Naive B cell (primary cell): ENCODE results near the gene MAP4. TPM values are rescaled to one million over a fixed set of nuclear protein-coding genes. Genes with fewer than 3 reads are reported as not detected.
"Not testable (repeated sequence)": the region's sequence is repeated elsewhere in the genome, so short reads cannot be mapped to it uniquely, and the experiment has no call there.

Source experiments
- ATAC-seq, 2 donors: fragments of 150-1000 bp; cut with Tn5 transposase; 2 replicates each; pipeline ENCODE4 v1.10.0; 2021; ENCODE audit warnings: low read depth in 2 of 2, mild to moderate bottlenecking in 2 of 2, moderate library complexity in 2 of 2
- DNase-seq: peaks from one replicate; pipeline ENCODE4 v3.0.0; 2022
- H3K27ac Mint-ChIP-seq, 6 donors: one replicate each; pipeline ENCODE4 v1.8.0; 2020 to 2022; ENCODE audit warnings: mild to moderate bottlenecking in 6 of 6, mixed read lengths in 6 of 6, moderate library complexity in 5 of 6, inconsistent platforms in 2 of 6
- H3K27me3 Mint-ChIP-seq, 3 donors: one replicate each; pipeline ENCODE4 v1.8.0; 2021 to 2022; ENCODE audit warnings: mixed read lengths in 3 of 3, mild to moderate bottlenecking in 1 of 3
- H3K36me3 Mint-ChIP-seq, 2 donors: one replicate each; pipeline ENCODE4 v1.8.0; 2020 to 2022; ENCODE audit warnings: mixed read lengths in 2 of 2, inconsistent platforms in 1 of 2, mild to moderate bottlenecking in 1 of 2
- H3K4me1 Mint-ChIP-seq, 3 donors: one replicate each; pipeline ENCODE4 v1.8.0; 2020 to 2022; ENCODE audit warnings: mixed read lengths in 3 of 3, inconsistent platforms in 1 of 3, mild to moderate bottlenecking in 1 of 3, moderate library complexity in 1 of 3
- H3K4me3 Mint-ChIP-seq, 8 donors: one replicate each; pipeline ENCODE4 v1.8.0; 2020 to 2022; ENCODE audit warnings: mild to moderate bottlenecking in 8 of 8, mixed read lengths in 8 of 8, moderate library complexity in 8 of 8, inconsistent platforms in 2 of 8
- H3K9me3 Mint-ChIP-seq, 7 donors: one replicate each; pipeline ENCODE4 v1.8.0; 2020 to 2022; ENCODE audit warnings: mixed read lengths in 7 of 7, mild to moderate bottlenecking in 5 of 7, inconsistent platforms in 2 of 7, moderate library complexity in 1 of 7
- polyA plus RNA-seq, 6 donors: library from polyadenylated mRNA; unstranded; fragments of 300-500 nt; fragmentation: Illumina TruSeq; gene quantifications; one replicate each; pipeline ENCODE4 v1.2.3, GENCODE V29; 2021; ENCODE audit warnings: low read depth in 6 of 6

MAP4 gene
- polyA plus RNA-seq, 6 donors from 2014 or later: 2.5 to 43.6 (median 28.7) TPM

DNA sequence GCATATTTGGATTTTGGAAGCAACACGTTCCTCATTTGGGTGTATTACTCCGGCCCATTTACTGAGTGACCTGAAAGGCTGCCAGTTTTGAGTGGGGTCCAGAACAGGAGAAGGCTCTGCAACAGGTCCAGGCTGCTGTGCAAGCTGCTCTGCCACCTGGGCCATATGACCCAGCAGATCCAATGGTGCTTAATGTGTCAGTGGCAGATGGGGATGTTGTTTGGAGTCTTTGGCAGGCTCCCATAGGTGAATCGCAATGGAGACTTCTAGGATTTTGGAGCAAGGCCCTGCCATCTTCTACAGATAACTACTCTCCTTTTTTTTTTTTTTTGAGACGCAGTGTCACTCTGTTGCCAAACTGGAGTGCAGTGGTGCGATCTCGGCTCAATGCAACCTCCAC, 8.9 kb downstream of the MAP4 start:
- not testable (repeated sequence) for H3K27ac Mint-ChIP-seq, H3K36me3 Mint-ChIP-seq, DNase-seq, H3K27me3 Mint-ChIP-seq, ATAC-seq, H3K4me3 Mint-ChIP-seq, H3K9me3 Mint-ChIP-seq
- peaks cover 0 to 12% (median 8%) of the 10 kb centered on the region in 3 donors for H3K4me1 Mint-ChIP-seq

DNA sequence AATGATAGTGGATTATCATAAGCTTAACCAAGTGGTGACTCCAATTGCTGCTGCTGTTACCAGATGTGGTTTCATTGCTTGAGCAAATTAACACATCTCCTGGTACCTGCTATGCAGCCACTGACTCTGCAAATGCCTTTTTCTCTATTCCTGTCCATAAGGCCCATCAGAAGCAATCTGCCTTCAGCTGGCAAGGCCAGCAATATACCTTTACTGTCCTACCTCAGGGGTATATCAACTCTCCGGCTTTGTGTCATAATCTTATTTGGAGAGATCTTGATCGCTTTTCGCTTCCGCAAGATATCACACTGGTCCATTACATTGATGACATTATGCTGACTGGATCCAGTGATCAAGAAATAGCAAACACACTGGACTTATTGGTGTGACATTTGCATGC, 9.4 kb downstream of the MAP4 start:
- not testable (repeated sequence) for ATAC-seq, H3K27me3 Mint-ChIP-seq, DNase-seq, H3K36me3 Mint-ChIP-seq, H3K4me1 Mint-ChIP-seq, H3K27ac Mint-ChIP-seq, H3K9me3 Mint-ChIP-seq, H3K4me3 Mint-ChIP-seq

DNA sequence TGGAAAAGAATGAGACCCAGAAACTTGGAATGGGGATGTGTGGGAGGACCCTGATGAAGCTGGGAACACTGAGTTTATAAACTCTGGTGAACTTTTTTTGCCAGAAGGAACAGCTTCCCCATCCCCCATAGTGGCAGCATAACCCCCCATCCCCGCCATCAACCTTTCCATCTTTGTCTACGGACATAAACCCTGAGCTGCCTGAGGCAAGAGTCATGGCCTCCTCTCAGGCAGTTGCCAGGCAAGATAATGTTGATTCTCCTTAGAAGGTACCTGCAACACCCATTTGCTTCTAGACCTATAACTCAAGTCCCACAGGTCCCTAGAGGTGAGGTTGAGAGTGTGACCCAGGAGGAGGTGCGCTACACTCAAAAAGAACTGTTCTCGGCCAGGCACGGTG, 11.5 kb downstream of the MAP4 start:
- Mint-ChIP-seq H3K27me3 (no peaks in the 10 kb centered on the region), H3K27ac (peak overlapping the region in 2 of 6 donors; percentile 15 to 47), H3K4me3 (no peak overlapping the region), H3K4me1 (peaks cover 0 to 10% (median 4%) of the 10 kb centered on the region in 3 donors), H3K9me3 (no peaks in the 10 kb centered on the region), H3K36me3 (no peaks in the 10 kb centered on the region)
- DNase-seq (no peak), ATAC-seq (no peak)

DNA sequence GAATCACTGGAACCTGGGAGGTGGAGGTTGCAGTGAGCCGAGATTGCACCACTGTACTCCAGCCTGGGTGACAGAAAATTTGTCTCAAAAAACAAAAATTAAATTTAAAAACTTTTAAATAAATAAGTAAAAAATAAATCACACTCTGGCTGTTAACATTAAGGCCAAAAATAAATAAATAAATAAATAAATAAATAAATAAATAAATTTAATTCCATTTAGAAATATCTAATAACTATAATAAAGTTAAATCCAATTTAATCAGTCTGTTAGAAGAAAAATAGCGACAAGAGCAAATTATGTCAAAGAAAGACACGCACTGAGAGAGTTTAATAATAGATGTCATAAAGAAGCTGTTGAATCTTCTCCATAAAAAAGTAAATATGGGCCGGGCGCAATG, 13.4 kb downstream of the MAP4 start:
- Mint-ChIP-seq H3K4me1 (peaks cover 2 to 6% (median 4%) of the 10 kb centered on the region in 3 donors), H3K27me3 (no peaks in the 10 kb centered on the region), H3K27ac (no peak overlapping the region), H3K36me3 (no peaks in the 10 kb centered on the region), H3K9me3 (no peaks in the 10 kb centered on the region), H3K4me3 (no peak overlapping the region)
- no peak for ATAC-seq
- no peak for DNase-seq

DNA sequence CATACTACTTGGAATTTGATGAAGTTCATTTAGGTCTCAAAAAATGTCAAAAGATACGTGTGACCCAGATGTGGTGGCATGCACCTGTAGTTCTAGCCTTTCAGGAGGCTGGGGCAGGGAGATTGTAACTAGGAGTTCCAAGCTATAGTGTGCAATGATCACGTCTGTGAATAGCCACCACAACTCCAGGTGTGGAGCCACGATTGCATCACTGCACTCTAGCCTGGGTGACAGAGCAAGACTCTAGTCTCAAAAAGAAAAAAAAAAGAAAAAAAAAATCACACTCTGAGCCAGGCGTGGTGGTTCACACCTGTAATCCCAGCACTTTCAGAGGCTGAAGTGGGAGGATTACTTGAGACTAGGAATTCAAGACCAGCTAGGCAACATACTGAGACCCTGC, 14.2 kb downstream of the MAP4 start:
- Mint-ChIP-seq H3K4me3 (no peak overlapping the region), H3K9me3 (no peaks in the 10 kb centered on the region), H3K36me3 (no peaks in the 10 kb centered on the region), H3K27me3 (no peaks in the 10 kb centered on the region), H3K4me1 (peaks cover 2 to 6% (median 3%) of the 10 kb centered on the region in 3 donors), H3K27ac (no peak overlapping the region)
- DNase-seq (no peak), ATAC-seq (no peak)

DNA sequence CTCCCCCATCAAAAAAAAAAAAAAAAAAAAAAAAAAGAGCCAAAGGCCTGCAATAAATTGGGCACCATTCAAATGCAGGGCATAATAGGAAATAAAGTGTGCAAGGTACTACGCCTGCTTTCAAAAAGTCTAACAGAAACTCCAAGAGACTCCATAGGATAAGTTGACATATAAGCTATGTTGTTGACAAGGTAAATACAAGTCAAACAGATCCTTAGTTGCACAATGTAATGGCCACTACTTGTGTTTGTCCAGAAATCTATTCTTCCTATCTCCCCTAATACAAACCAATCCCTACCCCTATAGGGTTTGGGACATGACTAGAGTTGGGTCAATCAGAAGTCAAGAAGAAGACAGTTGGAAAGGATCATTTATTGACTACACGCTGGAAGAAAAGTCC, 16.0 kb downstream of the MAP4 start:
- no peaks in the 10 kb centered on the region for H3K9me3 Mint-ChIP-seq
- peaks cover 2 to 6% (median 3%) of the 10 kb centered on the region in 3 donors for H3K4me1 Mint-ChIP-seq
- no peak overlapping the region for H3K4me3 Mint-ChIP-seq
- DNase-seq: no peak
- H3K36me3 Mint-ChIP-seq: peaks cover 0 to 8% of the 10 kb centered on the region in 2 donors
- H3K27ac Mint-ChIP-seq: no peak overlapping the region
- H3K27me3 Mint-ChIP-seq: no peaks in the 10 kb centered on the region
- ATAC-seq: no peak

DNA sequence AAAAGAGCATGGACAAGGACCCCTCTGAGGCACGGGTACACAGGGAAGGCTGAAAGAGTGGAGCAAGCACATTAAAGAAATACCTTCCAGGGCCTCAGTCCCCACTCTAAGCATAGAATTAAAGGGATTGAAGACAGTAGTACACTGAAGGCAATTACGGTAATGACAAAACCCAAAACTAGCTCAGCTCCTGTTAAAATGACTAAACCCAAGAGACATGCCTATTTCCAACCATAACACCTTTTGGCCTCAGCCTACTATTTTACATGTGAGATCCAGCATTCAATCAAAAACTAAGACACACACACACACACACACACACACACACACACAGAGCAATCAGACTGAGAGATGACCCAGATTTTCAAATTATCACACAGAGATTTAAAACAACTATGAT, 19.8 kb downstream of the MAP4 start:
- no peak for ATAC-seq
- DNase-seq: no peak
- H3K27me3 Mint-ChIP-seq: no peaks in the 10 kb centered on the region
- peaks cover 0 to 8% of the 10 kb centered on the region in 2 donors for H3K36me3 Mint-ChIP-seq
- no peaks in the 10 kb centered on the region for H3K9me3 Mint-ChIP-seq
- peaks cover 2 to 6% (median 3%) of the 10 kb centered on the region in 3 donors for H3K4me1 Mint-ChIP-seq
- peak overlapping the region in 3 of 6 donors; percentile 54 to 72 (median 66) for H3K27ac Mint-ChIP-seq
- no peak overlapping the region for H3K4me3 Mint-ChIP-seq

DNA sequence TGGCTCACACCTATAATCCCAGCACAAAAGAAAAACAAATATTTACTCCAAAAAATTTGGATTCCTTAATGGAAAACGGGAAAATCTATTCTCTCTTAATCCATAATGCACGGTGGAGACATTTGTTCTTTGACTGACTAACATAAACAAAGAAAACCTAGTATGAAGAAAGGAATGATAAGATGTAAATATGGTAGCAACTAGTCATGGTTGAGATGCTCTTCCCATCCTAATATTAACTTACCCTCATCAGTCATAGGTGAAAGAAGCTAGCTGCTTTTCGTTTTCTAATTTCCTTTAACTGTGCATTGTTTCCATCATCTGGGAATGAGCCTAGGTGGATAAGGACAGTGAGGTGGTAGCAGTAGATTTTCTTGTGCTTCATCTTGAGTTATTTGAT, 22.0 kb downstream of the MAP4 start:
- Mint-ChIP-seq H3K36me3 (peaks cover 0 to 8% of the 10 kb centered on the region in 2 donors), H3K4me3 (no peak overlapping the region), H3K4me1 (peaks cover 0 to 7% (median 5%) of the 10 kb centered on the region in 3 donors), H3K27ac (no peak overlapping the region), H3K27me3 (no peaks in the 10 kb centered on the region), H3K9me3 (no peaks in the 10 kb centered on the region)
- no peak for ATAC-seq
- no peak for DNase-seq

DNA sequence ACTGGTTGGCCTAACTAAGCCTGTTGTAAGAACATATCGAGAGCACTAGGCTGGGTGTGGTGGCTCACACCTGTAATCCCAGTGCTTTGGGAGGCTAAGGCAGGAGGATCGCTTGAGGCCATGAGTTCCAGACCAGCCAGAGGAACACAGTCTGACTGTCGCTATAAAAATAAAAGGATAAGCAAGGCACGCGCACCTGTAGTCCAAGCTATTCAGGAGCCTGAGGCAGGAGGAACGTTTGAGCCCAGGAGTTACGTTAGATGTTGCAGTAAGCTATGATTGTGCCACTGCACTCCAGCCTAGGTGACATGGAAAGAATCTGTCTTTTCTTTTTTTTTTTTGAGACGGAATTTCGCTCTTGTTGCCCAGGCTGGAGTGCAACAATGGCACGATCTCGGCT, 24.9 kb downstream of the MAP4 start:
- H3K27me3 Mint-ChIP-seq: no peaks in the 10 kb centered on the region
- H3K4me1 Mint-ChIP-seq: peaks cover 0 to 7% (median 3%) of the 10 kb centered on the region in 3 donors
- H3K4me3 Mint-ChIP-seq: no peak overlapping the region
- DNase-seq (no peak), ATAC-seq (no peak)
- H3K27ac Mint-ChIP-seq: no peak overlapping the region
- no peaks in the 10 kb centered on the region for H3K9me3 Mint-ChIP-seq
- peaks cover 0 to 8% of the 10 kb centered on the region in 2 donors for H3K36me3 Mint-ChIP-seq

DNA sequence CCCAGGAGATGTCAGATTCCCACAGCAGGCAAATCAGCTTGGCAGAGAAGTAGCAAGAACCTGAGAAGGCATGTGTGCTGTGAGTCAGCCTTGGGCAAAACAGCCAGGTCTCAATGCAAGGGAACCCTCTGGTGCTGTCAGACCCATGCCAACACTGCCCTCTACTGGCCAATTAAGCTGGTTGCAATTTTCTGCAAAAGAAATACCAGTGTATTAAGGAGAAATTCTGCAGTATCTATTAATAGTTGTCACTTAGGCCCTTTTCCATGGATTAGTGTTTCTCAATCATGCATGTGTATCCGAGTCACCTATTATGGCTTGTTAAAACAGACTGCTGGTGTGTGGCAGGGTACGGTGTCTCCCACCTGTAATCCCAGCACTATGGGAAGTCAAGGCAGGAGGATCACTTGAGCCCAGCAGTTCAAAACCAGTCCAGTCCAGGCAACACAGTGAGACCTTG, 26.2 kb downstream of the MAP4 start:
- peaks cover 9 to 13% (median 10%) of the 10 kb centered on the region in 3 donors for H3K4me1 Mint-ChIP-seq
- no peaks in the 10 kb centered on the region for H3K9me3 Mint-ChIP-seq
- peak; percentile 80 to 91 for ATAC-seq

DNA sequence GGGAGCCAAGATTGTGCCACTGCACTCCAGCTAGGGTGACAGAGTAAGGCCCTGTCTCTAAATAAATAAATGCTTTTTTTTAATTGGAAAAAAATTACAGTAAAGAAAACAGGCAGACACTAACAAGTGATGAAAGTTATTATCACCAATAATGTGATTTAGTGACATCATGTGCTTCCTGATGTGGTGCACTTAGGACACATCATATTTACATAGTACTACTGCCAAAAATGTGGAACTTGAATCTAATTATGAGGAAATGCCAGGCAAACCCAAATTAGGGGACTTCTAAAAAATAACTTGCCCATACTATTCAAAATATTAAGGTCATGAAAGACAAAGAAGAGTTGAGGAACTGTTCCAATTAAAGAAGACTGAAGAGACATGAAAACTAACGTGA, 30.8 kb downstream of the MAP4 start:
- Mint-ChIP-seq H3K27ac (peak overlapping the region in 1 of 6 donors; percentile 2), H3K36me3 (no peaks in the 10 kb centered on the region), H3K27me3 (no peaks in the 10 kb centered on the region), H3K9me3 (no peaks in the 10 kb centered on the region), H3K4me3 (no peak overlapping the region), H3K4me1 (peaks cover 9 to 13% (median 10%) of the 10 kb centered on the region in 3 donors)
- ATAC-seq (peak; percentile 45 to 56), DNase-seq (no peak)

More for the DNA sequence above, 26.2 kb downstream of the MAP4 start:
- peak; percentile 64 for DNase-seq
- Mint-ChIP-seq H3K36me3 (no peaks in the 10 kb centered on the region), H3K4me3 (no peak overlapping the region), H3K27ac (peak overlapping the region in 3 of 6 donors; percentile 54 to 69 (median 69)), H3K27me3 (no peaks in the 10 kb centered on the region)

DNA sequence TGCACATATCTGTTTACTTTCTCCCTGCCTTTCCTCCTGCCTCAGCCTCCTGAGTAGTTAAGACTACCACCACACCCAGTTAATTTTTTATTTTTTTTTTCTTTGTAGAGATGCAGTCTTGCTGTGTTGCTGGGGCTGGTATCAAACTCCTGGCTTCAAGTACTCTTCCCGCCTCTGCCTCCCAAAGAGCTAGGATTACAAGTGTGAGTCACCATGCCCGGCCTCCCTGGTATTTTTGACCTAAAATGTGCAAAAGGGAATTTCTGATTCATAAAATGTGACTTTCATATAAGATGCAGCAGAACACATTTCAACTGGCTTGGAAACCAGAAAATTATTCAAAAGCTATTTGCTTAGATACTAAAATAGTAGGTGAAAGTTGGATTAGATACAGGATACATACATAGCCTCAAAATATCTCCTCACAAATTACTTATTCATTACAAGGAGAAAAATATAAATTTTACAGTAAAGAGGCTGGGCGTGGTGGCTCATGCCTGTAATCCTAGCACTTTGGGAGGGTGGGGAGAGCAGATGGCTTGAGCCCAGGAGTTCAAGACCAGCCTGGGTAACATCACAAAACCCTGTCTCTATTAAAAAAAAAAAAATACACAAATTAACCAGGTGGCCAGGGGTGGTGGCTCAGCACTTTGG, 32.0 kb downstream of the MAP4 start:
- ATAC-seq (no peak), DNase-seq (no peak)
- Mint-ChIP-seq H3K36me3 (no peaks in the 10 kb centered on the region), H3K4me3 (no peak overlapping the region), H3K27ac (peak overlapping the region in 2 of 6 donors; percentile 18 to 47), H3K9me3 (no peaks in the 10 kb centered on the region), H3K4me1 (peaks cover 7 to 10% (median 9%) of the 10 kb centered on the region in 3 donors), H3K27me3 (no peaks in the 10 kb centered on the region)

DNA sequence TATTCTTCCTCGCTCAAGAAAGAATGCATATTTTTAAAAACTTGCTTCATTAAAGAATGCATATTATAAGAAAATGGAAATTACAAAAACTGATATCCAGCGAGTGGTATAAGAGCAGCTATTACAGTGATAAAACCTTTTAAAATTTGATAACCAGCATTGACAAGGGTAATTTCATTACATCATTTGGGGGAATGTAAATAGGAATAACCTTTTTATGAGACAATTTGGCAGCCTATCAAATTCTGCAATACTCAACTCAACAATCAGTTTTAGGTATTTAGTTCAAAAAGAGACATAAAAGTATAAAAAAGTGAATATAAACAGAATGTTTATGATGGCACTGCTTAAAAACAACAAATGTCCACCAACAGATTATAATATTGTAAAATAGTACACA, 35.4 kb downstream of the MAP4 start:
- ATAC-seq: no peak
- peaks cover 13 to 24% (median 23%) of the 10 kb centered on the region in 3 donors for H3K4me1 Mint-ChIP-seq

DNA sequence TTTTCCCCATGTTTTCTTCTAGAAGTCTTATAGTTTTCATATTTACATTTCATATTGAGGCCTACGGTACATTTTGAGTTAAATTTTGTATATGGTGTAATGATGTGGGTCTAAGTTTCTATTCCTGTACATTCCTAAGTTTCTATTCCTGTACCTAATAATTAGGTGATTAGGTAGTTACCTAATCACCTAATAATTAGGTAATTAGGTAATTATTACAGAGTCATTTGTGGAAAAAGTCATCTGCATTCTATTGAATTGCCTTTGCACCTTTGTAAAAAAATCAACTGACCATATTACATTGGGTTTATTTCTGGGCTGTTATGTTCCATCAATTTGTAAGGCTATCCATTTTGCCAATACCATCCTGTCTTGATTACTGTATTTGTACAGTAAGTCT, 37.1 kb downstream of the MAP4 start:
- Mint-ChIP-seq H3K4me1 (peaks cover 18 to 30% (median 28%) of the 10 kb centered on the region in 3 donors), H3K27ac (peak overlapping the region in 1 of 6 donors; percentile 24), H3K36me3 (no peaks in the 10 kb centered on the region)

More for the DNA sequence above, 35.4 kb downstream of the MAP4 start:
- H3K27me3 Mint-ChIP-seq: no peaks in the 10 kb centered on the region
- H3K4me3 Mint-ChIP-seq: no peak overlapping the region
- no peaks in the 10 kb centered on the region for H3K9me3 Mint-ChIP-seq
- DNase-seq: no peak
- peak overlapping the region in 1 of 6 donors; percentile 30 for H3K27ac Mint-ChIP-seq
- H3K36me3 Mint-ChIP-seq: no peaks in the 10 kb centered on the region

More for the DNA sequence above, 37.1 kb downstream of the MAP4 start:
- H3K9me3 Mint-ChIP-seq: no peaks in the 10 kb centered on the region
- H3K27me3 Mint-ChIP-seq: no peaks in the 10 kb centered on the region
- DNase-seq: no peak
- H3K4me3 Mint-ChIP-seq: peak overlapping the region in 1 of 8 donors; percentile 68
- ATAC-seq: no peak
